Left lobe of liver (tissue), 2 donors: Measurements from ENCODE around the gene KRIT1. TPM values are rescaled to one million over a fixed set of nuclear protein-coding genes. Genes with fewer than 3 reads are reported as not detected.
A peak's percentile ranks its signal among the peaks of the same experiment; 100 is the strongest.
"Not testable (repeated sequence)": the region's sequence is repeated elsewhere in the genome, so short reads cannot be mapped to it uniquely, and the experiment has no call there.

Experiments used
- ATAC-seq: fragments of 200-7000 bp; cut with Tn5 transposase; one replicate; pipeline ENCODE4 v1.9.1; 2020; ENCODE audit warnings: mild to moderate bottlenecking, moderate library complexity
- DNase-seq: peaks from one replicate; pipeline ENCODE4 v3.0.0-alpha.2; 2020; ENCODE audit warnings: low spot score
- total RNA-seq: library from RNA; stranded (reverse); gene quantifications from one replicate; pipeline ENCODE4 v1.2.1, GENCODE V29; 2021
- donor health status: DM: no; HTN: no; CAD: no; lungs with moderate emphysema.
- donor health status: DM: no; HTN: yes; CAD: no.

Gene KRIT1
- 16.8 TPM for total RNA-seq

DNA sequence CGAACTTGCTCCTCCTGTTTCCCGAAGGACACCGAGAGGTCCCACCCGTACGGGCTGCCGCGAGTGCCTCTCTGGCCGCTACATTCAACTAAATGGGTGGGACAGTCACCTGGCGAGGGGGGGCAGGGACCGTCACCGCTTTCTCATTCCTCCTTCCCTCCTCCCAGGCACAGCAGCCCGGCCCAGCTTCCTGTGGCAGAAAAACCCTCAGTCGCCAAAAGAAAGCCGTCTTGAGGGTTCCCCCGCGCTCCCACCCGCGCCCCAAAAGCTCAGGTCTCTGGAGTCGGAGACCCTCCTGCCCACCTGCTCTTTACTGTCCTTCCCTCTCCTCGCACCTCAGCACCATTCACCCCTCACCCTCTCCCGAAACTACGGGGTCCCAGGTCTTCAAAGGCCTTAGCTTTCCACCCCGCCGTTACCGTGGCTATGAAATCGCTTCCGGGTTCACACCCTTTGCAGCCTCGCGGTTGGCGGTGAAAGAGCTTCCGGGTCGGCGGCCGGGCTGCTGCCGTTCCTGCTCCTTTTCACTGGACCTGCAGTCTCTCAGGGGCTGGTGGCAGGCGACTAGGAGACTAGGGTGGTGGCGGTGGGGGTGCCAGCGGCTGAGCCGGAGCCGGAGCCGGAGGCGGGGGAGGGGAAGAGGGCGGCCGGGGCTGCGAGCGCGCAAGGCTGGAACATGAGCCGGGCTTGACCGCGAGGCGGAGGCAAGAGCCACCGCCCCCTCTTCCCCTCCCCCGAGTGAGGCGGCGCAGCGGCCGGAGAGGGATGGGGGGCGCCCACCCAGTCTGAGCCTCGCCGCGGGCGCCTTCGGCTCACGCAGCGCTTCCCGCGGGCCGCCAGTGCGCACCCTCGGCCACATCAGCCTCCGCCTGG, at the start of gene KRIT1, which contains the start of gene ANKIB1:
Gene KRIT1 (minus strand): TSS at position 428 of the 873 bp plus-strand sequence. CDS start 3,779 bp downstream, outside the sequence.
Gene ANKIB1 (plus strand): TSS at position 488 of the 873 bp plus-strand sequence. CDS start 49,005 bp downstream, outside the sequence.
- ATAC-seq, result peak; percentile 94
- DNase-seq, result peak; percentile 89

DNA sequence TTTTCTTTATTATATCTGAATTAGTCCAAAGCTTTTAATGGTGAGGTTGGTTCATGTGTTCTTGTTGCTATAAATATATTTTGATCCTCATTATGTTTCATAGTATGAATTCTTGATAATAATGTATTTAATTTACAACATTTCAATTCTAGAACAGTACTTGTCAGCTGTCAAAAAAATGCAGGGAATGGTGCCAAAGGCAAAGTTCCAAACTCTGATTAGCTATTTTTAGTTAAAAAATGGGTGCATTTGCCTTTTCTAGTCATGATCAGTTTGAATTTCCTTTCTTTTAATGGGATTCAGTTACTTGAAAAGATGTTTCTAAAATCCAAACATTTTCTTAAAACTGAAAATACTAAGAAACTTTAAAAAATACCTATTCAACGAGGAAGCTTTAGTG, 49.7 kb upstream of the KRIT1 start:
- DNase-seq, result no peak
- no peak for ATAC-seq

DNA sequence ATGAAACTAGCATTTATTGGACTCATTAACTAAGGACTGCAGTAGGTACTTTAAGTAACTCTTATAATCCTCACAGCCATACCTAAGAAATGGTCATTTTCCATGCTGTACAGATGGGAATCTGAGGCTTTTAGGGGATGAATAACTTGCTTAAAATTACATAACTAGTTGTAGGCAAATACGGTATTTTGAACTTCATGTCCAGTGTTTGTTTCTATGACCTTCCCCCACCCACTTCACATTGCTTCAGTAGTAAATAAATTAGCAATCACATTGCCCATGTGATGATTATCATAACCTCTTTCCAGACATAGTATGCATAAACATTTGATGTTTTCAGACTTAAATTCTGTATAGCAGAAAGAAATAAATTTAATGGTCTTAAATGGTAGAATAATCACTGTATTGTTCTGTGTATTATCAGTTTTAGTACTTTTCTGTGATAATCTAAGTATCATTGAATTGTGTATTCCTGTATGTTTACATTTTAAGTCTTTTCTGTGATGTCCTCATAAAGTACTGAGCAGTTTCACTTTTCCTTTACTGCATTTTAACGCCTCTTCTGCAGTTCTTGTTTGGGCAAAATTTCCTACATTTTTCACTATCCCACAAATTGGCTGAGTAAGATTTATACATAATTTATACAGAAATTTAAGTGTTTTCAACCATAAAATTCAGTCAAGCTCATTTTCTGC, 48.3 kb upstream of the KRIT1 start:
- no peak for DNase-seq
- ATAC-seq, result peak; percentile 69

DNA sequence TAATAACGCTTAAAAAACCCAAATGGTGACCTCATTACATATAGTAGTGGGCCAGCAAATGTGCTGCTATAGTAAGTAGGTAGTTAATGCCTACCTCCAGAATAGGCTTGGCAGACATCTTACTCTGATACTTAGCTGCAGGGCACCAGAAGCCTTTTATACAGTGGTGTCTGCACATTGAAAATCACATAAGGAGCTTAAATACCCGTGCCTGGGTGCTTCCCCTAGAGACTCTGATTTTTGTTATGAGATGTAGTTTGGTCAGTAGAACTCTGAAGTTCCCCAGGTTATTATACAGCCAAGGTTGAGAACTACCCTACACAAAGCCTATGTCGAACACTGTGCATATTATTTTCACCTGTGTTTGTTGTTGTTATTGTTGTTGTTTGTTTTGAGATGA, 47.3 kb upstream of the KRIT1 start:
- peak; percentile 29 for ATAC-seq

DNA sequence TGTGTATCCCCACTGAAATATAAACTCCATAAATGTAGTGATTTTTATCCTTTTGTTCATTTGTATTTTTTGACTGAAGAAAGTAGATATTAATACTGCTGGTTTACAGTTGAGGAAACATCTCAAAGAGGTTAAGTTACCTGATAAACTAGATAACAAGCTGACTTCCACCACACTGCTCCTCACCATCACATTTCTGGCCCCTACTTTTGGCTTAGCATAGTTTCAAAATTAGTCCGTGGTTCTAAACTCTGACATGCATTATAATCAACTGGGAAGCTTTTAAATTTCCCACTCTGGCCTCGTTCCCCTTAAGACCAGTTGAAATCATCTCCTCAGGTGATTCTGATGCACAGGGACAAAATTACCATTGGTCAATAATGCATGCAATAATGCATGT, 43.6 kb upstream of the KRIT1 start:
- ATAC-seq, result no peak
- DNase-seq, result no peak

More for the DNA sequence above, 47.3 kb upstream of the KRIT1 start:
- DNase-seq, result no peak

DNA sequence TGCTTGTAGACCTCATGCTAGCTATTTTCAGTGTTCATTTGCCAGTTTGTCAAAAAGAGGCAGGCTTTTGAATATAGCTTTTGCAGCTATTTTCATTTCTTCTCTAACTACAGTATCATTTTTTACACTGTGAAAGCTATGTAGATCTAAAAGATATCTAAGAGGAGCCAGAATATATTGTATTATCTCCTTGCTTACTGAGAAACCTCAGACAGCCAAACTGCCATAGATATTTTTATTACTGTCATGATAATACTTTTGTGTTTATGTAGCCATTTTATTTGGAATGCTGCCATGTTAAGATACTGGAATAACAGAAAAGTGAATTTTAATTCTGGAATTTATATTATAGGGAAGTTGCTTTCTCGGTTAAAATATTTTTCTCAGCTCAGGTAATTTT, 37.2 kb upstream of the KRIT1 start:
- ATAC-seq, result no peak
- DNase-seq, result no peak

DNA sequence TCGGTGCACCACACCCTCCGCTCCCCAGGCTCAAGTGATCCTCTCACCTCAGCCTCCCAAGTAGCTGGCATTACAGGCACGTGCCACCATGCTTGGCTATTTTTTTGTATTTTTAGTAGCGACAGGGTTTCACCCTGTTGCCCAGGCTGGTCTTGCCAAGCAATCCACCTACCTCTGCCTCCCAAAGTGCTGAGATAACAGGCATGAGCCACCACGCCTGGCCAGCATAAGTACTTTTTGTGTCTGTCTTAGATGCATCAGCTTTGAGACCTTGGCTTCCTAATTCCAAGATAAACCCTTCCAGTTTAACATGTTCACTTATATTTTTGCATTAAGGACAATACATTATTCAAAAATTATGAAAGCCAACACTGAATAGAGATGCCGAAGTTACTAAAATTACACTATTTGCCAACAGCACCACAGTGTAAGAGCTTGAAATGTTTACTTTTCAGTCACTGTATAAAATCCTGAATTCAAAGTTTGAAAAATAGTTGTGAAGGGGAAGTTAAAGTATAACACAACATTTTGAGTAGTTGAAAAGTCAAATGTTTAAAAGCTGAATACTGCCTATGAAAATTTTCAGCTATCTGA, 36.6 kb upstream of the KRIT1 start:
- no peak for DNase-seq
- no peak for ATAC-seq

DNA sequence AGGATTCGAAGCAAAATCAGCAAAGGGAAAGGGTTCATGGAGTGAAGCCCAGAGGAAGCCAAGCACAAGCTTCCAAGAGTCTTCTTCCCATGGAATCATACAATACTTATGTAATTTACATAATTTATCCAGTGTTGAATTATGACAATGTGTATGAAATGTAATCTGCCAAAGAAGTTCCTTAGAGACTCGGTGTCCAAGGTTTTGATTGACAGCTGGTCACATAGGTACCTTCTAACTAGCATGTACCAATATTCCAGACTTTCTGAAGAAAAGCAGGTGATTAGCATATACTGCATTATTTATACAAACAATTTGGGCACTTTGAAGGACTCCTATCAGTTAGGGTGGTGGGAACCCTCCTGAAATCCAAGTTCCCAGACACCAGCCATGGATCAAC, 35.3 kb upstream of the KRIT1 start:
- no peak for ATAC-seq
- no peak for DNase-seq

DNA sequence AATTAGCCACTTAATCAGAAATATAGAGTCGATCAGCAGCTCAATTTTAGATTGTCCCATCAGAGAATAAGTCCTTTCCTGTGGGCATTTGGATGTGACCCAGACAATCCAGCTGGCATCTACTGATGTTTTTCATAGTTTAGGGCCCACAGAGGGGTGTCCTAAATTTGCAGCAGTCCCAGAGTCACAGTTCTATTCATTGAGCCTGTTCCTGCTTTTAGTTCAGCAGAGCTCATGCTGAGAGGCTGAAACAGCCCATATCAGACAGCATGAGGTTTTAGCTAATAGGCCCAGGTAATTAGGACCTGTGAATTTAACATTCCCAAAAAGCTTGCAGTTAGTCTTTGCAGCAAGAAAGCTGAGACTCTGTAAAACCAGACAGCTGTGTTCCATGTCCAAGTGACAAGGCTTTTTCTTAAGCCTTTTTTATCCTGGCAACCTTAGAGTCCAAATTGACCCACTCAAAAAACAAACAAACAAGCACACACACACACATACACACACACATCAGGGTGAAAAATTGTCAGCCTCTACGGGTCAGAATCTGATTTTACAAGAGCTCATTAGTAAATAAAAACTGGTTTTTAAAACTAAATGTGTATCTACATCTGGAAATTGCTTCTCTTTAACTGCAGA, 33.8 kb upstream of the KRIT1 start:
- ATAC-seq (peak; percentile 43), DNase-seq (no peak)

DNA sequence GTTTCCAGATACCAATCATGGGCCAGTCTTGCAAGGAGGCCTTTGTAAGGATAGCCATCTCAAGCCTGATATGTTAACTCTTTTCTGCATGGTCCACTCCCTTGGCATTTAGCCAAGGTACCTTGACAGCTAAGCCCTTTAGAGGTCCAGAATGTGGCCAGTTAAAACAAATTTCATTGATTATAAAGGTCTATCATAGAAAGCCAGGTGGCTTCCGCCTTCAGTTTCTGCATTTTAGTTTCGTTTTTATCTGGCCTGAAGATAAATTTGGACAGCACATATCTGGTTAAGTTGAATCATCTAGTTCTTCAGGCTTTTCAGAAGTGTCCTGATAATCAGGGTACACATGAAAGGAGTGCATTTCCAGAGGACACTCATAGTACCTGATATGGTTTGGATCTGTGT, 30.7 kb upstream of the KRIT1 start:
- no peak for DNase-seq
- ATAC-seq, result peak; percentile 32

DNA sequence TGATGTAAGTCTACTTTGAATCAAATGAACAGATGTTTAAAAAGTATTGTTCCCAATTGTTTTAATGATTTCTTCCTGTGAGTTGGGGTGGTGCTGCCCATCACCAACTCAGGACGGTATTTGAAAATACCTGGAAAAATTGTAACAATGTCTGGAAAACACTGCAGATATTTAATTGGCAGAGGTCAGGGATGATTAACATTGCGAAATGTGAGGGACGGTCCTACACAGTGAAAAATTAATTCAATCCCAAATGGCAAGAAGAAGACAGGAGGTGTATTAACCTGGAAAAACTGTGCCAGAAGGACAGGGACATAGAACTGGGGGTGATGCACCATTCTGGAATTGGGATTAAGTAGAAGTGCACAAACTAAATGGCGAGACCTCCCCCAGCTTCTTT, 29.6 kb upstream of the KRIT1 start:
- no peak for DNase-seq

DNA sequence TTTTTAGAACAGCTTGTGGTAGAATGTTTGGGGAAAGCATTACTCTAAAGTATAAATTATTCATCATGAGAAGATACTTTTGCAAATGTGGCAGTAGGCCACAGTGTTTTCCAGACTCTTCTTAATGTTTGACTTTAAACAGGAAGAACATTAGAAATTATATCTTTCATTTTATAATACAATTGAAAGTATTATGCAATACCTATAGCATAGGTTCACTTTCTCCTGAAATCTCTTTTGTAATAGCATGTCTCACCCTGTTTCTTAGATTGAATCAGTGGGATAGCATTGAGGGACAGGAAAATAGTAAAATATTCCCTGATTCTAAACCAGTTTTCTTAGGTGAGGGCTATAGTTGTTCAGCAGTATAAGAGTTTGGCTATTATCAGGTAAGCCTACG, 23.2 kb upstream of the KRIT1 start:
- no peak for DNase-seq
- no peak for ATAC-seq

More for the DNA sequence above, 29.6 kb upstream of the KRIT1 start:
- ATAC-seq, result peak; percentile 13

DNA sequence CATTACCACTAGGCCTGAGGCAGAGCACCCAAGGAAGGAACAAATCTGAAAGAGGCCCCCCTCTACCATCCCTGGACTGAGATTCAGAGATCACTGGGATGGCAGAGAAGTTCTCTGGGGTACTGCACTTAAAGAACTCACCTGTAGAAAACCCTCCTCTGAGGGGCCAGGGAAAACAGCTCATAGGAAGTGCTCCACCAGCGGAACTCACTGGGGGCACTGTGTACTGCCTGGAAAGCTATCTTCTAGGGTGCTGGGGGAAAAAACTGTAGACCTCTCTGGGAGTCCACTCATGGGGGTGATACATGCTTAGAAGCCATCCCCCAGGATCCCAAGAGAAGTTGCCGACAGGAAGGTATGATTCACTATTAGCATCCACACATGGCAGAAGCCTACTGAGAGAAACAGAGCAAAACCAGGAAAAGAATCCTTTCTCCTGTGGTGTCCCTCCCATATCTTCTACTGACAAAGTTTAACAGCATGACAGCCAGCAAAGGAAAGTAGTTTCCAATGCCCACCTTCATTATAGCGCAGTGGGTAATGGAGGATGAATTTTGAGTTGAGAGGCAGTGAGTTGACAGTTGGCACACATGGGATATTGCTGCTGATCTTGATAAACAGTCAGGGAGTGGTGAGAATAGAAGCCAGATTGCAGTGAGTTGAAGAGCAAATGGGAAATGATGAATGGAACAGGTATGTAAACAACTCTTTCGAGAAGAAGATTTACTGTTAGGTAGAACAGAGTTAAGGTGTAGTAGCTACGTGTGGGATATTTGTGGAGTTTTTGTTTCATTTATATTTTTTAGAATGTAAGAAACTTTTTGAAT, 20.9 kb upstream of the KRIT1 start:
- ATAC-seq (no peak), DNase-seq (no peak)

DNA sequence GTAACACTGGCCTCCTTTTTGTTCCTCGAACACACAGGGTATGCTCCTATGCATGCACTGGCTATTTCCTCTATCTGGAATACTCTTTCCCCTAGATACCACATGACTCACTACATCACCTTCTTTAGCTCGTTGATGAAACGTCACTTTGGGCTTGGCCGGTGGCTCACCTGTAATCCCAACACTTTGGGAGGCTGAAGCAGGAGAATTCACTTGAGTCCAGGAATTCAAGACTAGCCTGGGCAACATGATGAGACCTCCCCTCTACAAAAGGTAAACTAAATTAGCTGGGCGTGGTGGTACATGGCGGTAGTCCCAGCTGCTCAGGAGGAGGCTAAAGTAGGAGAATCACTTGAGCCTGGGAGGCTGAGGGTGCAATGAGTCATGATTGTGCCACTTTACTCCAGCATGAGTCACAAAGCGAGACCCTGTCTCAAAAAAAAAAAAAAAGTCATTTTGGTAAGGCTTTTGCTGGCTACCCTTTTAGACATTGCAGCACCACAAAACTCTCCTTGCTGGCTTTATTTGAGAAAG, 14.6 kb upstream of the KRIT1 start:
- ATAC-seq (no peak), DNase-seq (no peak)

DNA sequence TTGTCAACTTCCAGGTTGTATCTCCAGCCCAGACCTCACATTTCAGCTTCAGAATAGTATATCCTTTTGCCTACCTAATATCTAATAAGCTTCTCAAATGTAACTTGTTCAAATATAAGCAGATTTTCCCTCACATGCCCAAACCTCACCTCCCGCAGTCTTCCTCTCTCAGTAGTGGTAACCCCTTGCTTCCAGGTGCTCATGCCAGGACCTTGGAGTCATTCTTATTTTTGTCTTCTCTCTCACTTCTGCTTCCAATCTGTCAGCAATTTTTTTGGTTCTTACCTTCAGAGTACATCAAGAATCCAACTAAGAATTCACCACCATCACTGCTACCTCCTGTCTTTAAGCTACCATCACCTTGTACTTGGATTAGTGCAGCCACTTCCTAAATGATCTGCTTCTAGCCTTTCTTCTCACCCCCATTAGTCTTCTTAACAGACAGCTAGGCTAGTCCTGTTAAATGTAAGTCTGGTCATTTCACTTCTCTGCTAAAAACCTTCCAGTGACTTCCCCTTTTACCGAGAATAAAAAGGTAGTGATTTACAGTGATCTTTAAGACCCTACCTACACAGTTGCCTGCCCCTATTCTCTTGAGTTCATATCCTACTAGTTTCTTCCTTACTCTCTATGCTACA, 14.0 kb upstream of the KRIT1 start:
- DNase-seq, result no peak
- ATAC-seq, result no peak

DNA sequence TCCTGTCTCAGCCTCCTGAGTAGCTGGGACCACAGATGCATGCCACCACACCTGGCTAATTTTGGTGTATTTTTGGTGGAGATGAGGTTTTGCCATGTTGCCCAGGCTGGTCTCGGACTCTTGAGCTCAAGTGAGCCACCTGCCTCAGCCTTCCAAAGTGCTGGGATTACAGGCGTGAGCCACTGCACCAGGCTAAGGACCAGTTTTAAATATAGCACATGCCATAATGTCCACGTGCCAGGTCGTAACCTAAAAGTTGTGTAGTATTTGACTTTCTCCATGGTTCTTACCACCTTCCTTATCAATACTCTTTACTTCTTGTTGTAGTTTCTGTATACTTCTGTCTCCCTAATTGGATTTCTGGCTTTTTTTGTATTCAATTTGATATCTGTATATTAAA, 13.3 kb upstream of the KRIT1 start:
- ATAC-seq (no peak), DNase-seq (no peak)

DNA sequence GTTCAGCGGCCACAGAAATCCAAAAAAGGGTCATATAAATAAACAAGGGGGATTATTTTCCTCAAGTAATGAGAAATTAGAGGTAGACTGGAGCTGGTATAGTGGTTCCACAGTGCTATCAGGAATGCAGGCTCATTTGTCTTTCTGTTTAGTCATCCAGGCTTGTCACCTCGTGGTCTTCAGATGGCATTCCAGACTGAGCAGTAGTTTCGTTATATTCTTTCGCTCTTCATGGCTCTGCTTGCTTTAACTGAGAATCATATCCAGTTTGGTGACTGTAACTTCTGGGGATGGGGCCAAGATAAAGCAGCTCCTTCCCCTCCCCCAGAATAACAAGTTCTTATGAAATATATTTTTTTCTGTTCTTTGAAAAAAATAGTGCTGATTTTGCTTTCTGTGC, 9.6 kb upstream of the KRIT1 start:
- ATAC-seq, result no peak
- DNase-seq, result no peak

DNA sequence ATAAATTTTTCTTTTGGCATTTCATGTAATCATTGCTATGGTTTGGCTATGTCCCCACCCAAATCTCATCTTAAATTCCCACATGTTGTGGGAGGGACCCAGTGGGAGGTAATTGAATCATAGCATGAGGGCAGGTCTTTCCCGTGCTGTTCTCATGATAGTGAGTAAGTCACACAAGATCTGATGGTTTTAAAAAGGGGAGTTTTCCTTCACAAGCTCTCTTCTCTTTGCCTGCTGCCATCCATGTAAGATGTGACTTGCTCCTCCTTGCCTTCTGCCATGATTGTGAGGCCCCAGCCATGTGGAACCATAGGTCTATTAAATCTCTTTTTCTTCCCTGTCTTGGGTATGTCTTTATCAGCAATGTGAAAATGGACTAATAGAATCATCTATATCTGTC, 9.1 kb upstream of the KRIT1 start:
- not testable (repeated sequence) for ATAC-seq, DNase-seq

DNA sequence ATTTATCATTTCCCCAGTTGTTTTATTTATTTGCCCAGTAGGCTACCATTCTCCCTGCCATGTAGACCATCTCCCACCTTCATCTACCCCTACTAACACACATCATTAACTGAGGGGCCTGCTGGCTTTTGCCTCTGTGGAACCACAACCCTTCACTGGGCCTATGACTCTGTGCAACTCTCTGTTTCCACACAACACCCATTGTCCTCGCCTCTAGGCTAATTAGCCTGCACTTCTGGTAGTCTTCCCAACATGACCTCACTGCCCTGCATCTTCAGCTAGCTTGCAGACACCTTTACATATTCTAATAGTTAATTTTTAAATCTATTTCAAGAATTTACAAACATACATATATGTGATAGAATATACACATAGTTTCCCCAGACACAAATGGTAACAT, 7.5 kb upstream of the KRIT1 start:
- ATAC-seq (no peak), DNase-seq (no peak)

DNA sequence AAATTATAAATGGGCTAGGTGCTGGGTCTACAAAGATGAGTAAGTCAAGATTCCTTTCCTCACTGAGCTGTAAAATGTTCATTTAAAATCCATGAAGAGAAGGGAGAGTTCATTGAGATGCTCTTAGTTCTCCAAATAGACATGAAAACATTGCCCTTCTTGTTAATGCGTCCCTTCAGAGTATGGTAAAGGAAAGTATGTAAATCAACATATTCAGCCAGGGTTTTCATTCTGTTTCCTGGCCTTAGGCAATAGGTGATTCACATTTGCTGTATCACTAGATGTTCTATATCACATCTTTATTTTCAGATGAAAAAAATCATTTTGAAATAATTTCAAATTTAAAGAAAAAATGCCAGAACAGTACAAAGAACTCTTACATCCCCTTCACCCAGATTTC, 5.5 kb upstream of the KRIT1 start:
- ATAC-seq (no peak), DNase-seq (no peak)
